Liver (tissue), 9 donors: ENCODE results near the gene LRP5. TPM values are rescaled to one million over a fixed set of nuclear protein-coding genes. Genes with fewer than 3 reads are reported as not detected.

Experiments
- DNase-seq: peaks from one replicate; pipeline ENCODE4 v3.0.0-alpha.2; 2017; ENCODE audit warnings: low spot score
- H3K27ac ChIP-seq, 2 donors: one replicate each; pipeline ENCODE4 v1.7.0; 2013; ENCODE audit warnings: inconsistent platforms in 2 of 2, low read length in 2 of 2, control low read depth in 1 of 2, low read depth in 1 of 2, mild to moderate bottlenecking in 1 of 2
- H3K27me3 ChIP-seq, 4 donors: one replicate each; pipeline versions ENCODE4 v1.6.1 to v1.7.0; 2013; ENCODE audit warnings: low read length in 3 of 4, inconsistent platforms in 1 of 4, mild to moderate bottlenecking in 1 of 4, moderate library complexity in 1 of 4; ENCODE audit not compliant: control insufficient read depth in 4 of 4, insufficient read depth in 4 of 4
- H3K36me3 ChIP-seq, 4 donors: one replicate each; pipeline versions ENCODE4 v1.6.1 to v1.7.0; 2013; ENCODE audit warnings: low read length in 3 of 4, mild to moderate bottlenecking in 3 of 4, low read depth in 1 of 4, moderate library complexity in 1 of 4; ENCODE audit not compliant: control insufficient read depth in 4 of 4, insufficient read depth in 3 of 4
- H3K4me1 ChIP-seq, 4 donors: one replicate each; pipeline versions ENCODE4 v1.6.1 to v1.7.0; 2013; ENCODE audit warnings: low read length in 3 of 4, mild to moderate bottlenecking in 3 of 4, moderate library complexity in 1 of 4; ENCODE audit not compliant: control insufficient read depth in 4 of 4, insufficient read depth in 4 of 4
- H3K4me3 ChIP-seq, 3 donors: one replicate each; pipeline versions ENCODE4 v1.6.1 to v1.7.0; 2013; ENCODE audit warnings: low read length in 3 of 3, control low read depth in 1 of 3, low read depth in 1 of 3, mild to moderate bottlenecking in 1 of 3
- H3K9ac ChIP-seq, 2 donors: one replicate each; pipeline ENCODE4 v1.7.0; 2013; ENCODE audit warnings: low read length in 2 of 2, mild to moderate bottlenecking in 2 of 2, moderate library complexity in 2 of 2, control low read depth in 1 of 2, low read depth in 1 of 2
- H3K9me3 ChIP-seq, 4 donors: one replicate each; pipeline versions ENCODE4 v1.6.1 to v1.7.0; 2013; ENCODE audit warnings: low read length in 3 of 4; ENCODE audit not compliant: control insufficient read depth in 4 of 4
- EGR1 ChIP-seq, 2 donors: IDR thresholded peaks; 2 replicates each; pipeline ENCODE4 v1.6.1; 2016 to 2018; ENCODE audit warnings: antibody characterized with exemption in 2 of 2, low read depth in 2 of 2
- FOXA1 ChIP-seq: IDR thresholded peaks from 2 replicates; pipeline ENCODE4 v1.6.1; 2016; ENCODE audit warnings: antibody characterized with exemption
- HNF4A ChIP-seq, 2 donors: conservative IDR thresholded peaks; 2 replicates each; pipeline ENCODE4 v1.6.1; 2016; ENCODE audit warnings: antibody characterized with exemption in 2 of 2, mild to moderate bottlenecking in 2 of 2
- HNF4G ChIP-seq: IDR thresholded peaks from 2 replicates; pipeline ENCODE4 v1.6.1; 2016; ENCODE audit warnings: antibody characterized with exemption
- NR2F2 ChIP-seq: IDR thresholded peaks from 2 replicates; pipeline ENCODE4 v1.6.1; 2016; ENCODE audit warnings: antibody characterized with exemption
- RAD21 ChIP-seq, 2 donors: IDR thresholded peaks; 2 replicates each; pipeline ENCODE4 v1.6.1; 2016; ENCODE audit warnings: antibody characterized with exemption in 2 of 2, mild to moderate bottlenecking in 2 of 2
- RXRA ChIP-seq, 2 donors: IDR thresholded peaks; 2 replicates each; pipeline ENCODE4 v1.6.1; 2017 to 2018; ENCODE audit warnings: antibody characterized with exemption in 2 of 2, mild to moderate bottlenecking in 1 of 2
- SP1 ChIP-seq: IDR thresholded peaks from 2 replicates; pipeline ENCODE4 v1.6.1; 2018; ENCODE audit warnings: antibody characterized with exemption, mild to moderate bottlenecking
- YY1 ChIP-seq: IDR thresholded peaks from 2 replicates; pipeline ENCODE4 v1.6.1; 2016; ENCODE audit warnings: antibody characterized with exemption, mild to moderate bottlenecking
- WGBS: extraction: QIAGEN DNeasy Blood & Tissue Kit; methylation state at CpG from one replicate; pipeline ENCODE4 v1.1.7; 2013; 5-methylcytosine and 5-hydroxymethylcytosine counted together
- polyA plus RNA-seq, 2 donors: library from polyadenylated mRNA; stranded (reverse) in 1 of 2; unstranded in 1 of 2; fragments of 200-250 nt in 1 of 2; fragments of >200 nt in 1 of 2; fragmentation: Nextera tagmentation in 1 of 2; extraction: Ambion mirVana in 1 of 2; gene quantifications; one replicate each; pipeline versions ENCODE4 v1.2.1 to v1.2.3, GENCODE V29; 2013 to 2015
- total RNA-seq, 2 donors: library from RNA; depleted of rRNA; stranded (reverse); fragments of >200 nt; gene quantifications; one replicate each; pipeline ENCODE4 v1.2.3, GENCODE V29; 2014
- TF ChIP-seq, protein P1 (sequence below): IDR thresholded peaks from 2 replicates; pipeline ENCODE4 v1.6.1; 2016; ENCODE audit warnings: antibody characterized with exemption
- TF ChIP-seq, protein P2 (sequence below): IDR thresholded peaks from 2 replicates; pipeline ENCODE4 v1.6.1; 2016; ENCODE audit warnings: antibody characterized with exemption, mild to moderate bottlenecking
- TF ChIP-seq, protein P3 (sequence below): IDR thresholded peaks from 2 replicates; pipeline ENCODE4 v1.6.1; 2016; ENCODE audit warnings: antibody characterized with exemption
- TF ChIP-seq, protein P4 (sequence below): IDR thresholded peaks from 2 replicates; pipeline ENCODE4 v1.6.1; 2016; ENCODE audit warnings: antibody characterized with exemption
- TF ChIP-seq, protein P5 (sequence below): fragments of 150-350 bp; IDR thresholded peaks from 2 replicates; pipeline ENCODE4 v1.5.1; 2017; ENCODE audit warnings: improper control_type of control experiment, low read depth, low read length; ENCODE audit not compliant: missing input control
- donor health status: healthy.
- donor health status: healthy.
- donor health status: healthy.
- donor health status: healthy.
- donor health status: healthy.

LRP5 gene
- total and polyA plus RNA-seq, 4 donors = 48.9 to 99.3 (median 71.3) TPM

GRCh38 chr11:68403831-68404230, 91.4 kb downstream of the LRP5 start:
- no peak for DNase-seq
- 94% methylated on average over 12 of the region's 12 CpGs for WGBS
- Histone ChIP-seq H3K4me1 (peaks cover 4 to 24% (median 20%) of the 10 kb centered on the region in 4 donors), H3K36me3 (peaks cover 7 to 37% (median 21%) of the 10 kb centered on the region in 4 donors), H3K9me3 (no peaks in the 10 kb centered on the region), H3K9ac (no peak overlapping the region), H3K4me3 (no peak overlapping the region), H3K27ac (no peak overlapping the region), H3K27me3 (no peaks in the 10 kb centered on the region)
- TF ChIP-seq, protein P1, sequence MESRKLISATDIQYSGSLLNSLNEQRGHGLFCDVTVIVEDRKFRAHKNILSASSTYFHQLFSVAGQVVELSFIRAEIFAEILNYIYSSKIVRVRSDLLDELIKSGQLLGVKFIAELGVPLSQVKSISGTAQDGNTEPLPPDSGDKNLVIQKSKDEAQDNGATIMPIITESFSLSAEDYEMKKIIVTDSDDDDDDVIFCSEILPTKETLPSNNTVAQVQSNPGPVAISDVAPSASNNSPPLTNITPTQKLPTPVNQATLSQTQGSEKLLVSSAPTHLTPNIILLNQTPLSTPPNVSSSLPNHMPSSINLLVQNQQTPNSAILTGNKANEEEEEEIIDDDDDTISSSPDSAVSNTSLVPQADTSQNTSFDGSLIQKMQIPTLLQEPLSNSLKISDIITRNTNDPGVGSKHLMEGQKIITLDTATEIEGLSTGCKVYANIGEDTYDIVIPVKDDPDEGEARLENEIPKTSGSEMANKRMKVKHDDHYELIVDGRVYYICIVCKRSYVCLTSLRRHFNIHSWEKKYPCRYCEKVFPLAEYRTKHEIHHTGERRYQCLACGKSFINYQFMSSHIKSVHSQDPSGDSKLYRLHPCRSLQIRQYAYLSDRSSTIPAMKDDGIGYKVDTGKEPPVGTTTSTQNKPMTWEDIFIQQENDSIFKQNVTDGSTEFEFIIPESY = no peak
- TF ChIP-seq RAD21 (IDR thresholded peaks at IDR 0.05) = no peak
- TF ChIP-seq, protein P2, sequence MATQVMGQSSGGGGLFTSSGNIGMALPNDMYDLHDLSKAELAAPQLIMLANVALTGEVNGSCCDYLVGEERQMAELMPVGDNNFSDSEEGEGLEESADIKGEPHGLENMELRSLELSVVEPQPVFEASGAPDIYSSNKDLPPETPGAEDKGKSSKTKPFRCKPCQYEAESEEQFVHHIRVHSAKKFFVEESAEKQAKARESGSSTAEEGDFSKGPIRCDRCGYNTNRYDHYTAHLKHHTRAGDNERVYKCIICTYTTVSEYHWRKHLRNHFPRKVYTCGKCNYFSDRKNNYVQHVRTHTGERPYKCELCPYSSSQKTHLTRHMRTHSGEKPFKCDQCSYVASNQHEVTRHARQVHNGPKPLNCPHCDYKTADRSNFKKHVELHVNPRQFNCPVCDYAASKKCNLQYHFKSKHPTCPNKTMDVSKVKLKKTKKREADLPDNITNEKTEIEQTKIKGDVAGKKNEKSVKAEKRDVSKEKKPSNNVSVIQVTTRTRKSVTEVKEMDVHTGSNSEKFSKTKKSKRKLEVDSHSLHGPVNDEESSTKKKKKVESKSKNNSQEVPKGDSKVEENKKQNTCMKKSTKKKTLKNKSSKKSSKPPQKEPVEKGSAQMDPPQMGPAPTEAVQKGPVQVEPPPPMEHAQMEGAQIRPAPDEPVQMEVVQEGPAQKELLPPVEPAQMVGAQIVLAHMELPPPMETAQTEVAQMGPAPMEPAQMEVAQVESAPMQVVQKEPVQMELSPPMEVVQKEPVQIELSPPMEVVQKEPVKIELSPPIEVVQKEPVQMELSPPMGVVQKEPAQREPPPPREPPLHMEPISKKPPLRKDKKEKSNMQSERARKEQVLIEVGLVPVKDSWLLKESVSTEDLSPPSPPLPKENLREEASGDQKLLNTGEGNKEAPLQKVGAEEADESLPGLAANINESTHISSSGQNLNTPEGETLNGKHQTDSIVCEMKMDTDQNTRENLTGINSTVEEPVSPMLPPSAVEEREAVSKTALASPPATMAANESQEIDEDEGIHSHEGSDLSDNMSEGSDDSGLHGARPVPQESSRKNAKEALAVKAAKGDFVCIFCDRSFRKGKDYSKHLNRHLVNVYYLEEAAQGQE = no peak
- no peak for TF ChIP-seq NR2F2

DNA sequence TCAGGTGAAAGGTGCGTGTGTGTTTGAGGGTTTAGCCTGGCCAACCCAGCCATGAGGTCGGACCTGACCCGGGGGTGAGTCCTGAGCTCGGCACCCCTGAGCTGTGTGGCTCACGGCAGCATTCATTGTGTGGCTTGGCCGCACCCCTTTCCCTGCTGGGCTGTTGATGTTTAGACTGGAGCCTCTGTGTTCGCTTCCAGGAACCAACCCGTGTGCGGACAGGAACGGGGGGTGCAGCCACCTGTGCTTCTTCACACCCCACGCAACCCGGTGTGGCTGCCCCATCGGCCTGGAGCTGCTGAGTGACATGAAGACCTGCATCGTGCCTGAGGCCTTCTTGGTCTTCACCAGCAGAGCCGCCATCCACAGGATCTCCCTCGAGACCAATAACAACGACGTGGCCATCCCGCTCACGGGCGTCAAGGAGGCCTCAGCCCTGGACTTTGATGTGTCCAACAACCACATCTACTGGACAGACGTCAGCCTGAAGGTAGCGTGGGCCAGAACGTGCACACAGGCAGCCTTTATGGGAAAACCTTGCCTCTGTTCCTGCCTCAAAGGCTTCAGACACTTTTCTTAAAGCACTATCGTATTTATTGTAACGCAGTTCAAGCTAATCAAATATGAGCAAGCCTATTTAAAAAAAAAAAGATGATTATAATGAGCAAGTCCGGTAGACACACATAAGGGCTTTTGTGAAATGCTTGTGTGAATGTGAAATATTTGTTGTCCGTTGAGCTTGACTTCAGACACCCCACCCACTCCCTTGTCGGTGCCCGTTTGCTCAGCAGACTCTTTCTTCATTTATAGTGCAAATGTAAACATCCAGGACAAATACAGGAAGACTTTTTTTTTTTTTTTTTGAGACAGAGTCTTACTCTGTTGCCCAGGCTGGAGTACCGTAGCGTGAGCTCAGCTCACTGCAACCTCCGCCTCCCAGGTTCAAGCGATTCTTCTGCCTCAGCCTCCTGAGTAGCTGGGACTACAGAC, 94.2 kb downstream of the LRP5 start:
- peaks cover 0 to 21% (median 10%) of the 10 kb centered on the region in 4 donors for H3K4me1 ChIP-seq
- no peaks in the 10 kb centered on the region for H3K27me3 ChIP-seq
- TF ChIP-seq, protein P1 = no peak
- TF ChIP-seq YY1 (no peak), EGR1 (IDR thresholded peaks at IDR 0.05; ENCODE audit: low read depth in 2 of 2) (no peak), HNF4A (conservative IDR thresholded peaks at IDR 0.05) (no peak), RXRA (IDR thresholded peaks at IDR 0.05) (no peak), SP1 (no peak), NR2F2 (no peak), HNF4G (no peak), FOXA1 (no peak)
- TF ChIP-seq, protein P3, sequence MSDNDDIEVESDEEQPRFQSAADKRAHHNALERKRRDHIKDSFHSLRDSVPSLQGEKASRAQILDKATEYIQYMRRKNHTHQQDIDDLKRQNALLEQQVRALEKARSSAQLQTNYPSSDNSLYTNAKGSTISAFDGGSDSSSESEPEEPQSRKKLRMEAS = no peak
- TF ChIP-seq, protein P4, sequence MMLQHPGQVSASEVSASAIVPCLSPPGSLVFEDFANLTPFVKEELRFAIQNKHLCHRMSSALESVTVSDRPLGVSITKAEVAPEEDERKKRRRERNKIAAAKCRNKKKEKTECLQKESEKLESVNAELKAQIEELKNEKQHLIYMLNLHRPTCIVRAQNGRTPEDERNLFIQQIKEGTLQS = no peak
- TF ChIP-seq, protein P5, sequence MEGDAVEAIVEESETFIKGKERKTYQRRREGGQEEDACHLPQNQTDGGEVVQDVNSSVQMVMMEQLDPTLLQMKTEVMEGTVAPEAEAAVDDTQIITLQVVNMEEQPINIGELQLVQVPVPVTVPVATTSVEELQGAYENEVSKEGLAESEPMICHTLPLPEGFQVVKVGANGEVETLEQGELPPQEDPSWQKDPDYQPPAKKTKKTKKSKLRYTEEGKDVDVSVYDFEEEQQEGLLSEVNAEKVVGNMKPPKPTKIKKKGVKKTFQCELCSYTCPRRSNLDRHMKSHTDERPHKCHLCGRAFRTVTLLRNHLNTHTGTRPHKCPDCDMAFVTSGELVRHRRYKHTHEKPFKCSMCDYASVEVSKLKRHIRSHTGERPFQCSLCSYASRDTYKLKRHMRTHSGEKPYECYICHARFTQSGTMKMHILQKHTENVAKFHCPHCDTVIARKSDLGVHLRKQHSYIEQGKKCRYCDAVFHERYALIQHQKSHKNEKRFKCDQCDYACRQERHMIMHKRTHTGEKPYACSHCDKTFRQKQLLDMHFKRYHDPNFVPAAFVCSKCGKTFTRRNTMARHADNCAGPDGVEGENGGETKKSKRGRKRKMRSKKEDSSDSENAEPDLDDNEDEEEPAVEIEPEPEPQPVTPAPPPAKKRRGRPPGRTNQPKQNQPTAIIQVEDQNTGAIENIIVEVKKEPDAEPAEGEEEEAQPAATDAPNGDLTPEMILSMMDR = no peak
- no peak overlapping the region for H3K4me3 ChIP-seq
- WGBS = 73% methylated on average over 34 of the region's 34 CpGs
- H3K36me3 ChIP-seq = peaks cover 13 to 56% (median 31%) of the 10 kb centered on the region in 4 donors
- H3K27ac ChIP-seq = no peak overlapping the region
- DNase-seq = no peak
- H3K9ac ChIP-seq = no peak overlapping the region
- H3K9me3 ChIP-seq = no peaks in the 10 kb centered on the region
